Ishikawa (cell line): Measurements from ENCODE around the gene CEP41.

Experiments
- CREB1 ChIP-seq: IDR thresholded peaks from 2 replicates; pipeline ENCODE4 v1.6.1; 2012; ENCODE audit warnings: low read depth
- EP300 ChIP-seq: IDR thresholded peaks from 2 replicates; pipeline ENCODE4 v1.6.1; 2012; ENCODE audit warnings: borderline replicate concordance
- REST ChIP-seq: IDR thresholded peaks from 2 replicates; pipeline ENCODE4 v1.6.1; 2012; ENCODE audit warnings: low read depth, mild to moderate bottlenecking
- TEAD4 ChIP-seq: IDR thresholded peaks from 2 replicates; pipeline ENCODE4 v1.6.1; 2012

DNA sequence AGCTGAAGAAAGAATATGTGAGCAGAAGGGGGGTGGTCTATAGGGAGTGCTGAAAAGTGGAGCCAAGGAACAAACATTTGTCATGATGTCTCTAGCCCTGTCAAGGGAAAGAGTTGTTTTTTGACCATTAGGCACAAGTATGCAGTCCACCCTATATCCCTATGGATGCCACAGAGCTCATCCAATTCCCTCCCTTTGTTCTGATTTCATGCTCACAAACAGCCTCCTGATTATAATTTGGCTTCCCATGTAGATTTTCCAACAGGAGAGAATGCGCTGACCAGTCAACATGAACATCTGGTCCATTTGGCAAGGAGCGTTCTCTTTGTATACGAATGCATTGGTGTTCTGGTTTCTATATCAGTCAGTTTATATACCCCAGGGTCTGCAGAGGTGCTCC is 12.1 kb upstream of the CEP41 start:
- TF ChIP-seq REST: no peak
- no peak for TF ChIP-seq CREB1
- TF ChIP-seq EP300: no peak
- TF ChIP-seq TEAD4: no peak
